ENCODE measurements around the gene ANTKMT.

The ANTKMT gene

DNA sequence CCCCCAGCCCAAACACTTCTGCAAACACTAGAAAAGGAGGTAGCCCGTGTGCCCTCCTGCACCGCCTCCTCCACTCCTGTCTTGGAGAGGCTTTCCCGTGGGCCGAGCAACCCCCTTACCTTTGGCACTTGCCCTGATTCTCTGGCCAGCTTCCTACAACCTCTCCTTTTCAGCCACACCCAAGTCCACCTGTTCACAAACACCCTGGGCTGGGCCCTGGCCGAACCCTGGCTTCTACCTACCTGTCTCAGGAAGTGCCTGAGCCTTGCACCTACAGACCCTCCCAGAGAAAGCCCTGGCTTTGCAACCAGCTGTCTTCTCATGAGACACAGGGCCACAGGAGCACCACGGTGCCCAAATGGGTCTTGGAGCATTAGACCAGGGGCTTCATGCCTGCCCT, 2.0 kb upstream of the ANTKMT start:
- no peaks in the 10 kb centered on the region for H3K9me3 ChIP-seq (ENCODE audit: insufficient read depth, low read depth, low read length)
- H3K4me3 ChIP-seq (ENCODE audit: low read length), result no peak overlapping the region
- no peak overlapping the region for H3K9ac ChIP-seq (ENCODE audit: low read depth, low read length)
- H3K27ac ChIP-seq (ENCODE audit: low read depth, low read length), result no peak overlapping the region
- peaks cover 31% of the 10 kb centered on the region for H3K27me3 ChIP-seq (ENCODE audit: insufficient read depth, low read length)
- 92% methylated on average over 6 of the region's 6 CpGs for WGBS
- H3K4me1 ChIP-seq (ENCODE audit: insufficient read depth, low read length), result peaks cover 18% of the 10 kb centered on the region; the same call in 1 of the 2 replicates
- H3K36me3 ChIP-seq (ENCODE audit: insufficient read depth, low read length), result peaks cover 5% of the 10 kb centered on the region; the same call in 1 of the 2 replicates

DNA sequence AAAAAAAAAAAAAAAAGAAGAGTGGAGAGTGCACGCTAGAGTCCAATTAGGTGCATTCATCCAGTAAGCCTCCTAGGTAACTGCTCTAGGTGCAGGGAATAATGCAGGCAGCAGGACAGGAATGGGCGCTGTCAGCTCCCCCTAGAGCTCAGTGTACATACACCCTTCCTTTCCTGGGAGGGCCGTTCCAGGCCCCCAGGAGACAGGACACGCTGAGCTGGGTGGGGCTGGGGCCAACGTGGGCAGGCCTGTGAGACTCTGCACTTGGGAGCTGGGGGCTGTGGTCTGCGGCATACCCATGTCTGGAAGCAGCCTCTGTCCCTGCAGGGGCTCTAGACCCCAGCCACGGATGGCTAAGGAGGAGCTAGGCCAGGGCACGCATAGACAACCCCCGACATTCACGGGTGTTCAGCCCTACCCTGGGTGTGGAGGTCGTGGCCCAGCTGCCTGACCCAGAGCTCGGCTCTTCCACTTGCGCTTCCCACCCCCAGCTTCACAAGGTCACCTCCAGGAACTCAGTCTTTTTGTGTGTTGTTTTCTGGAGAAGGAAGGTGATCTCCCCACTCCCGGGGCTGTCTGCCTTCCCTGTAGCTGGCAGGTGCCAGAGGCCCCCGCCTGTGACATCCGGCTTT, 1.0 kb upstream of the ANTKMT start:
- 25% methylated on average over 16 of the region's 16 CpGs for WGBS
- H3K4me3 ChIP-seq (ENCODE audit: low read length), result peak overlapping the region; percentile 93
- H3K9me3 ChIP-seq (ENCODE audit: insufficient read depth, low read depth, low read length), result no peaks in the 10 kb centered on the region
- no peak overlapping the region for H3K27ac ChIP-seq (ENCODE audit: low read depth, low read length)
- H3K27me3 ChIP-seq (ENCODE audit: insufficient read depth, low read length), result peaks cover 23% of the 10 kb centered on the region
- H3K4me1 ChIP-seq (ENCODE audit: insufficient read depth, low read length), result peaks cover 18% of the 10 kb centered on the region; the same call in 1 of the 2 replicates
- H3K9ac ChIP-seq (ENCODE audit: low read depth, low read length), result peak overlapping the region; percentile 94; the same call in 1 of the 2 replicates
- H3K36me3 ChIP-seq (ENCODE audit: insufficient read depth, low read length), result peaks cover 5% of the 10 kb centered on the region; the same call in 1 of the 2 replicates

DNA sequence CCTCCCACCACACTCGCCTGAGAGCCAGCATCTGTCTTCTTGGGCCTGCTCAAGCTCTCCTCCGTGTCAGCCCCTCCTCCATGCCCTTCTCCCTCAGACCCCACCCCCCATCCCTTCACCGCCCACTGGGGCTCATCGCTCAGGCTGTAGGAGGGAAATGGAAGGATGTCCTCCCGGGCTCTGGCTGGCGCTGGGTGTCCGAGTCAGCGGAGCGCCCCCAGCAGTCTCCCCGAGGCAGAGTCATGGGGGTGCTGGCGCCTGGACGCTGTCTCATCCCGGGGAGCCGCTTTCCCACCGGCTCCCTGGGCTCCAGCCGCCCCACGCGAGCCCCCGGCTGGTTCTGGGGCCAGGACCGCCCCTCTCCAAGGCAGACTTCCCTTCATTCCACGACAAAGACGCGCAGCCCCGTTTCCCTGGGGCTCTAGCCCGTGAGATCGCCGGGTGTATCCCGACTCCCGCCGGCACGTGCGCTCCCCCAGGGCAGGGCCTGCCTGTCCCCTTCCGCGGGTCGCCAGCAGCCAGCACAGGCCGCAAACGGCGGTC, 428 bp upstream of the ANTKMT start:
- Histone ChIP-seq H3K9me3 (ENCODE audit: insufficient read depth, low read depth, low read length) (no peaks in the 10 kb centered on the region), H3K4me3 (ENCODE audit: low read length) (peak overlapping the region; percentile 93), H3K27ac (ENCODE audit: low read depth, low read length) (peak overlapping the region; percentile 94), H3K27me3 (ENCODE audit: insufficient read depth, low read length) (peaks cover 23% of the 10 kb centered on the region), H3K36me3 (ENCODE audit: insufficient read depth, low read length) (peaks cover 5% of the 10 kb centered on the region; the same call in 1 of the 2 replicates), H3K4me1 (ENCODE audit: insufficient read depth, low read length) (peaks cover 18% of the 10 kb centered on the region; the same call in 1 of the 2 replicates), H3K9ac (ENCODE audit: low read depth, low read length) (peak overlapping the region; percentile 94)
- WGBS, result under 1% methylated on average over 36 of the region's 38 CpGs

- H3K36me3 ChIP-seq (ENCODE audit: insufficient read depth, low read length), result peaks cover 5% of the 10 kb centered on the region; the same call in 1 of the 2 replicates
- peaks cover 20% of the 10 kb centered on the region for H3K27me3 ChIP-seq (ENCODE audit: insufficient read depth, low read length)
- no peak overlapping the region; the same call in 1 of the 2 replicates for H3K9ac ChIP-seq (ENCODE audit: low read depth, low read length)
- peaks cover 6% of the 10 kb centered on the region; the same call in 1 of the 2 replicates for H3K4me1 ChIP-seq (ENCODE audit: insufficient read depth, low read length)
- WGBS, result 91% methylated on average over 51 of the region's 51 CpGs
- no peak overlapping the region for H3K27ac ChIP-seq (ENCODE audit: low read depth, low read length)
- peak overlapping the region; percentile 93 for H3K4me3 ChIP-seq (ENCODE audit: low read length)
- H3K9me3 ChIP-seq (ENCODE audit: insufficient read depth, low read depth, low read length), result no peaks in the 10 kb centered on the region
Observed at GRCh38 chr16:721765-722540, 1.0 kb downstream of the ANTKMT start.

- Histone ChIP-seq H3K9me3 (ENCODE audit: insufficient read depth, low read depth, low read length) (no peaks in the 10 kb centered on the region), H3K4me3 (ENCODE audit: low read length) (no peak overlapping the region), H3K4me1 (ENCODE audit: insufficient read depth, low read length) (peaks cover 6% of the 10 kb centered on the region; the same call in 1 of the 2 replicates), H3K27me3 (ENCODE audit: insufficient read depth, low read length) (peaks cover 26% of the 10 kb centered on the region), H3K27ac (ENCODE audit: low read depth, low read length) (no peak overlapping the region), H3K9ac (ENCODE audit: low read depth, low read length) (no peak overlapping the region), H3K36me3 (ENCODE audit: insufficient read depth, low read length) (peaks cover 5% of the 10 kb centered on the region; the same call in 1 of the 2 replicates)
- 93% methylated on average over 24 of the region's 24 CpGs for WGBS
Observed at GRCh38 chr16:722835-723633, 2.1 kb downstream of the ANTKMT start.

GRCh38 chr16:723695-724094, 2.7 kb downstream of the ANTKMT start:
- peaks cover 24% of the 10 kb centered on the region for H3K27me3 ChIP-seq (ENCODE audit: insufficient read depth, low read length)
- peaks cover 5% of the 10 kb centered on the region; the same call in 1 of the 2 replicates for H3K36me3 ChIP-seq (ENCODE audit: insufficient read depth, low read length)
- no peak overlapping the region for H3K4me3 ChIP-seq (ENCODE audit: low read length)
- no peaks in the 10 kb centered on the region for H3K9me3 ChIP-seq (ENCODE audit: insufficient read depth, low read depth, low read length)
- peaks cover 6% of the 10 kb centered on the region; the same call in 1 of the 2 replicates for H3K4me1 ChIP-seq (ENCODE audit: insufficient read depth, low read length)
- H3K9ac ChIP-seq (ENCODE audit: low read depth, low read length), result no peak overlapping the region
- H3K27ac ChIP-seq (ENCODE audit: low read depth, low read length), result no peak overlapping the region
- WGBS, result 93% methylated on average over 9 of the region's 9 CpGs

DNA sequence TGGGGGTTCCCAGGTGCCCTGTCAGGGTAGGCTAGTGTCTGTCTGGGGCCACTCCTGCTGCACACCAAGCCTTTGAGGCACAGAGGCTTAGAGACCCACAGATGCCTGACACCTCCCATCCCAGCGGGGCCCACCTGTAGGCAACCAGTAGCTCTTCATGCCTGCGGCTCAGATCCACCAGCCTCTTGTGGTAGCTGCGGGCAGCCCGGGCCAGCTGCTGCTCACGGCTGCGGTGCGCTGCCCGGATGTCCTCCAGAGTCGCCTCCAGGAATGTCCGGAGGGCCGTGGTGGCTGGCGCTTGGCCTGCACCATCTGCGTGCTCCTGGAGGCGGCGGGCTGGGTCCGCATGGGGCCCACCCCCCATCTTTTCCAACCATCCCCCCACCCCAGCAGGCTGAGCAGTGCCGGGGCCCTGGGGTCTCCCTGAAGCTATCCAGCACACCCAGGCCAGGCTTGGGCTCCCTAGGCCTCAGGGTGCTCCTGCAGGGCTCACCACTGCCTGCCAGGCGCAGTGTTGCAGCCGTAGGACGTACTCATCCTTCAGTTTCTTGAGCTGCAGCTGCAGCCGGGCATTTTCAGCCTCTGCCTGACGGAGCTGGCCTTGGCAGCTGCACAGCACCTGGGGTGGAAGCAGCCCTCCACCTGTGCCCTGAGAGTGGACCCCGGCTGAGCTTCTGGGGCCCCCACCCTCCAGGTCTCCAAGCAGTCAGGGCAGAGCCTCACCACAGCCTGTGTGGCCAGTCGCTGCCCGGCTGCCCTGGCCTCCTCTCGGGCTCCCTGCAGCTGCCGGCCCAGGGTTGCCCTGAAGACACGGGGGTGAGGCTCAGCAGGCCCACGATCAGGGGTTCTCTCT, 3.5 kb downstream of the ANTKMT start:
- Histone ChIP-seq H3K9me3 (ENCODE audit: insufficient read depth, low read depth, low read length) (no peaks in the 10 kb centered on the region), H3K27ac (ENCODE audit: low read depth, low read length) (no peak overlapping the region), H3K27me3 (ENCODE audit: insufficient read depth, low read length) (peaks cover 24% of the 10 kb centered on the region), H3K4me3 (ENCODE audit: low read length) (no peak overlapping the region), H3K9ac (ENCODE audit: low read depth, low read length) (no peak overlapping the region), H3K36me3 (ENCODE audit: insufficient read depth, low read length) (peaks cover 5% of the 10 kb centered on the region; the same call in 1 of the 2 replicates), H3K4me1 (ENCODE audit: insufficient read depth, low read length) (peaks cover 6% of the 10 kb centered on the region; the same call in 1 of the 2 replicates)
- 87% methylated on average over 29 of the region's 29 CpGs for WGBS

GRCh38 chr16:725041-725376, 4.1 kb downstream of the ANTKMT start:
- peaks cover 3% of the 10 kb centered on the region; the same call in 1 of the 2 replicates for H3K4me1 ChIP-seq (ENCODE audit: insufficient read depth, low read length)
- H3K9ac ChIP-seq (ENCODE audit: low read depth, low read length), result no peak overlapping the region
- H3K9me3 ChIP-seq (ENCODE audit: insufficient read depth, low read depth, low read length), result no peaks in the 10 kb centered on the region
- no peak overlapping the region for H3K4me3 ChIP-seq (ENCODE audit: low read length)
- WGBS, result 88% methylated on average over 7 of the region's 7 CpGs
- no peak overlapping the region for H3K27ac ChIP-seq (ENCODE audit: low read depth, low read length)
- peaks cover 5% of the 10 kb centered on the region; the same call in 1 of the 2 replicates for H3K36me3 ChIP-seq (ENCODE audit: insufficient read depth, low read length)
- peaks cover 24% of the 10 kb centered on the region for H3K27me3 ChIP-seq (ENCODE audit: insufficient read depth, low read length)

- Histone ChIP-seq H3K9ac (ENCODE audit: low read depth, low read length) (no peak overlapping the region), H3K9me3 (ENCODE audit: insufficient read depth, low read depth, low read length) (no peaks in the 10 kb centered on the region), H3K27me3 (ENCODE audit: insufficient read depth, low read length) (peaks cover 24% of the 10 kb centered on the region), H3K27ac (ENCODE audit: low read depth, low read length) (no peak overlapping the region), H3K4me1 (ENCODE audit: insufficient read depth, low read length) (no peaks in the 10 kb centered on the region; the same call in 1 of the 2 replicates), H3K36me3 (ENCODE audit: insufficient read depth, low read length) (peaks cover 5% of the 10 kb centered on the region; the same call in 1 of the 2 replicates), H3K4me3 (ENCODE audit: low read length) (no peak overlapping the region)
- WGBS, result 91% methylated on average over 22 of the region's 23 CpGs
Observed at GRCh38 chr16:725463-726187, 4.7 kb downstream of the ANTKMT start.

Data from HUES64 (cell line).